GM23248 (cell line): ENCODE data around the gene BSG. TPM values are rescaled to one million over a fixed set of nuclear protein-coding genes. Genes with fewer than 3 reads are reported as not detected.

Experiments
- DNase-seq: peaks from one replicate; pipeline ENCODE4 v3.0.0-alpha.2; 2015
- H2AFZ ChIP-seq: fragments of 200-600 bp; sonication (generic); 2 replicates; pipeline ENCODE4 v1.6.1; 2016; ENCODE audit warnings: antibody characterized with exemption
- H3F3A ChIP-seq: fragments of 200-600 bp; sonication (generic); 2 replicates; pipeline ENCODE4 v1.6.1; 2016; ENCODE audit warnings: mild to moderate bottlenecking, antibody characterized with exemption, mixed run types; ENCODE audit not compliant: insufficient read depth
- H3K27ac ChIP-seq: fragments of 200-600 bp; sonication (generic); 2 replicates; pipeline ENCODE4 v1.5.1; 2016; ENCODE audit warnings: mild to moderate bottlenecking
- H3K27me3 ChIP-seq: fragments of 200-600 bp; sonication (generic); replicated peaks from 2 replicates; pipeline ENCODE4 v1.6.1; 2016; ENCODE audit warnings: mild to moderate bottlenecking; ENCODE audit not compliant: insufficient read depth
- H3K36me3 ChIP-seq: fragments of 200-600 bp; sonication (generic); 2 replicates; pipeline ENCODE4 v1.6.1; 2016; ENCODE audit warnings: low read depth, mild to moderate bottlenecking
- H3K4me1 ChIP-seq: fragments of 200-600 bp; sonication (generic); 2 replicates; pipeline ENCODE4 v1.6.1; 2016; ENCODE audit warnings: mild to moderate bottlenecking; ENCODE audit not compliant: insufficient read depth
- H3K4me2 ChIP-seq: fragments of 200-600 bp; sonication (generic); one replicate; pipeline ENCODE4 v1.6.1; 2016; ENCODE audit warnings: mild to moderate bottlenecking; ENCODE audit not compliant: unreplicated experiment
- H3K4me3 ChIP-seq: fragments of 200-600 bp; sonication (generic); 2 replicates; pipeline ENCODE4 v1.5.1; 2016; ENCODE audit warnings: mild to moderate bottlenecking
- H3K79me2 ChIP-seq: fragments of 200-600 bp; sonication (generic); 2 replicates; pipeline ENCODE4 v1.6.1; 2016; ENCODE audit warnings: mild to moderate bottlenecking; ENCODE audit not compliant: insufficient read depth
- H3K9ac ChIP-seq: fragments of 200-600 bp; sonication (generic); 2 replicates; pipeline ENCODE4 v1.6.1; 2016; ENCODE audit warnings: mild to moderate bottlenecking
- H3K9me2 ChIP-seq: fragments of 200-600 bp; sonication (generic); 2 replicates; pipeline ENCODE4 v1.6.1; 2016; ENCODE audit warnings: mixed run types, mild to moderate bottlenecking, moderate library complexity; ENCODE audit not compliant: insufficient read depth
- H3K9me3 ChIP-seq: fragments of 200-600 bp; sonication (generic); one replicate; pipeline ENCODE4 v1.6.1; 2017; ENCODE audit warnings: low read depth
- H4K20me1 ChIP-seq: fragments of 200-600 bp; sonication (generic); 2 replicates; pipeline ENCODE4 v1.6.0; 2016; ENCODE audit not compliant: insufficient read depth
- EZH2 ChIP-seq: fragments of 200-600 bp; sonication (generic); IDR thresholded peaks from 2 replicates; pipeline ENCODE4 v1.6.1; 2018; ENCODE audit warnings: antibody characterized with exemption, mild to moderate bottlenecking; ENCODE audit not compliant: insufficient read depth, poor library complexity, severe bottlenecking
- EZH2phosphoT487 ChIP-seq: fragments of 200-600 bp; sonication (generic); IDR thresholded peaks from 2 replicates; pipeline ENCODE4 v1.6.1; 2018; ENCODE audit warnings: antibody characterized with exemption, moderate library complexity, mild to moderate bottlenecking, low read depth; ENCODE audit not compliant: insufficient read depth
- WGBS, 2 experiments: methylation state at CpG; one replicate each; pipeline ENCODE4 v1.1.6; 2015 to 2017; ENCODE audit warnings: low lambda C conversion rate in 2 of 2, low coverage in 1 of 2; ENCODE audit errors: missing lambda C conversion rate in 2 of 2; 5-methylcytosine and 5-hydroxymethylcytosine counted together
- in situ Hi-C: fragments of 300-500 bp; cut with MboI; formaldehyde crosslinking; loops from 2 replicates; pipeline ENCODE4 v1.15.0; 2020
- polyA plus RNA-seq: library from polyadenylated mRNA; unstranded; fragments of >200 nt; fragmentation: Nextera tagmentation; extraction: Ambion mirVana; gene quantifications from 2 replicates; pipeline ENCODE4 v1.2.1, GENCODE V29; 2016
- total RNA-seq: library from RNA; depleted of rRNA; stranded (reverse); fragments of >200 nt; shearing (Covaris generic); gene quantifications from 2 replicates; pipeline ENCODE4 v1.2.3, GENCODE V29; 2014

BSG gene
- total and polyA plus RNA-seq, 2 experiments from 2014 or later: 939 to 955 TPM

DNA sequence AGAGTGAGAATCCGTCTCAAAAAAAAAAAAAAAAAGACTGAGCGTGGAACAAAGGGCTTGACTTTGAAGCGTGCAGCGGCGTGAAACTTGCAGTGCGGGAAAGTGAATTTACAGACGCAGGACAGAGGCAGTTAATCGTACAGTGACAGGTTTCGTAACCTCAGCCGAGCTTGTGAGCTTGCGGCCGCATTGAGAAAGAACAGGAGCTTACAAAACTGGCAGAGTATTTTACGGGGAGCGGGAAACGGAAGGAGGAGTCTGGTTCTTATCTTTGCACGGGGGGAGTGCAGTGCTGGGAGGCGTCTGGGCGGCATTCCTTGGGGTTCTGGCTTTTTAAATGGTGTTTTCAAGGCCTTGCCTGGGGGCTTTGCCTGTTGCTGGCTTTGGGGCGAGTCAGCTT lies 6.0 kb upstream of the BSG start:
- Histone ChIP-seq H3K27me3 (no peaks in the 10 kb centered on the region), H3K79me2 (no peaks in the 10 kb centered on the region), H3K9ac (no peak overlapping the region), H3K4me1 (0 out of 2 replicates have a peak, but pooled peaks cover 3% of the 10 kb centered on the region), H3K9me2 (no peaks in the 10 kb centered on the region), H3K4me3 (no peak overlapping the region), H3K27ac (no peak overlapping the region), H3F3A (0 out of 2 replicates have a peak, but pooled peaks cover under 1% of the 10 kb centered on the region), H2AFZ (no peak overlapping the region), H4K20me1 (no peaks in the 10 kb centered on the region), H3K36me3 (no peaks in the 10 kb centered on the region), H3K4me2 (no peak overlapping the region), H3K9me3 (no peaks in the 10 kb centered on the region)
- peak; percentile 56 for DNase-seq
- 31 to 33% methylated on average over 18 to 19 of the region's 19 CpGs for WGBS, 2 experiments
- in situ Hi-C loops: no loop called here
- TF ChIP-seq EZH2 (no peak), EZH2phosphoT487 (no peak)

DNA sequence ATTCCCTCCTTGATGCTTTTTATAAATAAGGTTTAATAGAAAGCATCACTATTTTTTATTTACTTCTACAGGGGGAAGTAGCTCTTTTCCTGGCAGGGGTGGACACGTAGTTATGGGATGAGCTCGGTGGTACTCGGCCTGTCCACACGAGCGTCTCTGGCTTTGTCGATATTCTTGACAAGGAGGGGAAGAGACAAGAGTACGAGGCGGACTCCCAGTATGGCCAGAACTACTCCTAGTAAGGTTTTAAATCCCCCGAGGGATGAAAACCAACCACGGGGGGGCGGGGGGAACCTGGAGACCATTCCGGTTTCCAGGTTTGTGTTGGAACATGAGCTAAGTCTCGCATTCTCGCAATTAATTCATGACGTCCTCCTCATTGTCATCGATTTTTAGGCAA lies 5.6 kb upstream of the BSG start:
- H3K27ac ChIP-seq: no peak overlapping the region
- 73 to 80% methylated on average over 13 to 16 of the region's 16 CpGs for WGBS, 2 experiments
- in situ Hi-C loops: no loop called here

DNA sequence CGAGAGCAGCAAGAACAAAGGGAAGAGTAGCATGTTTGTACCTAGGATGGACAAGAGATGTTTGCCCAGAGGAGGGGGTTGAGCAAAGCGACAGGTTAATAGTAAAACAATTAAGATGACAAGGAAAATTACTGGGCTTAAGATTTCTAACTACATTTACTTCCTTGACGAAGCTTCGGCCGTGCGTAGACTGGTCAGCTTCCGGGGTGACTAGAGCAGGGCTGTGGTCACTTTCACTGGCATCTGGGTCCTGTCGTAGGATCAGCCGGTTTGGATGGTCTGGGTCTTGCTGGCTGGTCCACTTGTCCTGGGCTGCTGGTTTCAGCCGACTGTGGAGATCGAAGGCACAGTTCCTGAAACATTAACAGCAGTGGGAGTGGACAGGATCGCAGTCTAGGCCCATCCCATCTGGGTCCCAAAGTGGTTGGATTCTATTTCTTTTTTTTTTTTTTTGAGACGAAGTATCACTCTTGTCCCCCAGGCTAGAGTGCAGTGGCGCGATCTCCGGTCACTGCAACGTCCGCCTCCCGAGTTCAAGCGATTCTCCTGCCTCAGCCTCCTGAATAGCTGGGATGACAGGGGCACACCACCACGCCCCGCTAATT lies 5.0 kb upstream of the BSG start:
- H3K4me3 ChIP-seq: no peak overlapping the region
- no peaks in the 10 kb centered on the region for H4K20me1 ChIP-seq
- H3K9me2 ChIP-seq: no peaks in the 10 kb centered on the region
- no peaks in the 10 kb centered on the region for H3K27me3 ChIP-seq
- H3F3A ChIP-seq: peaks cover 4% of the 10 kb centered on the region; the same call in 1 of the 2 replicates
- H3K9ac ChIP-seq: no peak overlapping the region
- H3K4me1 ChIP-seq: 0 out of 2 replicates have a peak, but pooled peaks cover 3% of the 10 kb centered on the region
- no peak overlapping the region for H3K4me2 ChIP-seq
- DNase-seq: no peak
- TF ChIP-seq EZH2phosphoT487 (no peak), EZH2 (no peak)
- H2AFZ ChIP-seq: no peak overlapping the region
- H3K27ac ChIP-seq: no peak overlapping the region
- H3K36me3 ChIP-seq: no peaks in the 10 kb centered on the region
- 87 to 88% methylated on average over 21 to 22 of the region's 22 CpGs for WGBS, 2 experiments
- H3K79me2 ChIP-seq: no peaks in the 10 kb centered on the region
- no peaks in the 10 kb centered on the region for H3K9me3 ChIP-seq
- in situ Hi-C loops: no loop called here

More for the DNA sequence above, 5.6 kb upstream of the BSG start:
- no peak for DNase-seq
- Histone ChIP-seq H3K9me3 (no peaks in the 10 kb centered on the region), H3K36me3 (no peaks in the 10 kb centered on the region), H3K4me3 (no peak overlapping the region), H3K79me2 (no peaks in the 10 kb centered on the region), H3F3A (peaks cover 4% of the 10 kb centered on the region; the same call in 1 of the 2 replicates), H2AFZ (no peak overlapping the region), H3K9me2 (no peaks in the 10 kb centered on the region), H3K9ac (no peak overlapping the region), H3K27me3 (no peaks in the 10 kb centered on the region), H3K4me2 (no peak overlapping the region), H3K4me1 (0 out of 2 replicates have a peak, but pooled peaks cover 3% of the 10 kb centered on the region), H4K20me1 (no peaks in the 10 kb centered on the region)
- TF ChIP-seq EZH2phosphoT487 (no peak), EZH2 (no peak)

DNA sequence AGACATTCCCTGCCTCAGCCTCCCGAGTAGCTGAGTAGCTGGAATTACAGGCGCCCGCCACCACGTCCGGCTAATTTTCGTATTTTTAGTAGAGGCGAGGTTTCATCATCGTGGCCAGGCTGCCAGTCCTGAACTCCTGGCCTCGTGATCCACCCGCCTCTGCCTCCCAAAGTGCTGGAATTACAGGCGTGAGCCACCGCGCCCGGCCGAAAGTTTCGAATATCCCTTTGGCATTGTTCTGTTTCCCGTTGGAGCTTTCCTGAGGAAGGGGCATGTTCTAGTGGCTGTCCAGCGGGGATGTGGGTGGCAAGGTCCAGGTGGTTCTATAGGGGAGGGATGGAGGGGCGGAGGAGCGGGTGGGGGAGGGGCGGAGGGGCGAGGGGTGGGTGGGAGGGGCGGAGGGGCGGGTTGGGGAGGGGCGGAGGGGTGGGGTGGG lies 2.1 kb upstream of the BSG start:
- 64 to 72% methylated on average over 15 to 22 of the region's 25 CpGs for WGBS, 2 experiments

More for the DNA sequence above, 2.1 kb upstream of the BSG start:
- no peak for TF ChIP-seq EZH2phosphoT487
- TF ChIP-seq EZH2: no peak
- H3K4me3 ChIP-seq: no peak overlapping the region
- no peaks in the 10 kb centered on the region for H3K9me2 ChIP-seq
- no peak overlapping the region for H3K4me2 ChIP-seq
- no peak overlapping the region for H2AFZ ChIP-seq
- no peak overlapping the region for H3K27ac ChIP-seq
- no peaks in the 10 kb centered on the region for H3K36me3 ChIP-seq
- no peaks in the 10 kb centered on the region for H3K9me3 ChIP-seq
- DNase-seq: no peak
- no peaks in the 10 kb centered on the region for H4K20me1 ChIP-seq
- no peaks in the 10 kb centered on the region for H3K27me3 ChIP-seq
- peaks cover 15% of the 10 kb centered on the region for H3K4me1 ChIP-seq
- H3K9ac ChIP-seq: no peak overlapping the region
- H3F3A ChIP-seq: peaks cover 4% of the 10 kb centered on the region; the same call in 1 of the 2 replicates
- peaks cover 29% of the 10 kb centered on the region for H3K79me2 ChIP-seq
- in situ Hi-C loops: no loop called here
